GM19324 (cell line): ENCODE measurements around the gene PCDH12.

Experiments
- ATAC-seq: cut with Tn5 transposase; IDR thresholded peaks from one replicate; pipeline ENCODE4 v1.9.1; 2021; ENCODE audit warnings: mild to moderate bottlenecking, moderate library complexity; ENCODE audit not compliant: unreplicated experiment, low FRiP score

PCDH12 gene

GRCh38 chr5:141913560-141914198 is 44.3 kb downstream of the PCDH12 start:
- ATAC-seq: no peak

- ATAC-seq: no peak
Measured at GRCh38 chr5:141910271-141910673, 47.7 kb downstream of the PCDH12 start.

- ATAC-seq: no peak
Measured at GRCh38 chr5:141909212-141909611, 48.8 kb downstream of the PCDH12 start.

DNA sequence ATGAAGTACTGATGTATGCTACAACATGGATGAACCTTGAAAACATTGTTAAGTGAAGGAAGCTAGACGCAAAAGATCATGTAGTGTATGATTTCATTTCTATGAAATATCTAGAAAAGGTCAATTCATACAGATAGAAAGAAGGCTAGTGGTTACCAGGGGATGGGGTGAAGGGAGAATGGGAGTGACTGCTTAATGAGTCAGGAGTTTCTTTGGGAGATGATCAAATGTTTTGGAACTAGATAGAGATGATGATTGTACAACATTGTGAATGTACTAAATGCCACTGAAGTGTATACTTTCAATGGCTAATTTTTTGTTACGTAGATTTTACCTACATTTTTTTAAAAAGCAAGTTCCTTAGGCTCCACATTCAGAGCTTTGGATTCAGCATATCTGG is 49.2 kb downstream of the PCDH12 start:
- no peak for ATAC-seq

DNA sequence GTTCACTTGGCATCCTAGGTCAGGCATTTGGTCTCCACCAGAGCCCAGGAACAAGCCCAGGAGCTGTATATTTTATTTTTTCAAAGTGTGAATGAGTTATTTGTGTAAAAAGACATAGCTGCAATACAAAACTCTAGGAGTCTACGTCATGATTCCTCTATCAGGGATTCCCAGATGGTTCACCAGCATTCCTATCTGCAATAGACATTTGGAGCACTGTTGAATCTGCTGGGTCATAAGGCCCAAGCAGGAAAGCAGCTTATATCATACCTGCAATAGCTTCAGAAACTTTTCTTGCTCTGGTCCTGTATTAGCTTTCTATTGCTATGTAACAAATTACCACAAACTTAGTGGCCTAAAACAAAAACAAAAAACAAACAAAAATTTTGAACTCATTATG is 51.0 kb downstream of the PCDH12 start:
- no peak for ATAC-seq

DNA sequence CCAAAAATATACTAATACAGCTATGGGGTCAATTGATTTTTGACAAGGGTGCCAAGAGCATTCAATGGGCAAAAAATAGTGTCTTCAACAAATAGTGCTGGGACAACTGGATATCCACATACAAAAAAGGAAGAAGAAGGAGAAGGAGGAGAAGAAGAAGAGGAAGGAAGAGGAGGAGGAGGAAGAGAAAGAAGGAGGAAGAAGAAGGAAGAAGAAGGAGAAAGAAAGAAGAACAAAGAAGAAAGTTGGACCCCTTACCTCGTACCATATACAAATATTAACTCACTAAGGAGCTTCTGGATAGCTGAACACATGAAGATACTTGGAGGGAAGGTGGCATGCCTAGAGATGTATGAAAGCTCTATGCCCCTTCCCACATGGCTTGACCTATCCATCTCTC is 51.5 kb downstream of the PCDH12 start:
- no peak for ATAC-seq

DNA sequence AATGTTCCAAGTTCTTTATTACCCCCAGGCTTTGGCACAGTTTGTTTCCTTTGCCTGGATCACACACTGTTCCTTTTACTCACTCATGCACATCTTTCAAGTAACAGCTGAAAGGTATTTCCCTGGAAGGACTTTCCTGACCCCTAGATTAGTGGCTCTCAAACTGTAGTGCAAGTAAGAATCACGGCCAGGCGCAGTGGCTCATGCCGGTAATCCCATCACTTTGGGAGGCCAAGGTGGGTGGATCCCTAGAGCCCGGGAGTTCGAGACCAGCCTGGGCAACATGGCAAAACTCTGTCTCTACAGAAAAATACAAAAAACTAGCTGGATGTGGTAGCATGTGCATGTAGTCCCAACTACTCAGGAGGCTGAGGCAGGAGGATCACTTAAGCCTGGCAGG is 53.5 kb downstream of the PCDH12 start:
- no peak for ATAC-seq

- ATAC-seq: no peak
Measured at GRCh38 chr5:141903261-141903660, 54.7 kb downstream of the PCDH12 start.

DNA sequence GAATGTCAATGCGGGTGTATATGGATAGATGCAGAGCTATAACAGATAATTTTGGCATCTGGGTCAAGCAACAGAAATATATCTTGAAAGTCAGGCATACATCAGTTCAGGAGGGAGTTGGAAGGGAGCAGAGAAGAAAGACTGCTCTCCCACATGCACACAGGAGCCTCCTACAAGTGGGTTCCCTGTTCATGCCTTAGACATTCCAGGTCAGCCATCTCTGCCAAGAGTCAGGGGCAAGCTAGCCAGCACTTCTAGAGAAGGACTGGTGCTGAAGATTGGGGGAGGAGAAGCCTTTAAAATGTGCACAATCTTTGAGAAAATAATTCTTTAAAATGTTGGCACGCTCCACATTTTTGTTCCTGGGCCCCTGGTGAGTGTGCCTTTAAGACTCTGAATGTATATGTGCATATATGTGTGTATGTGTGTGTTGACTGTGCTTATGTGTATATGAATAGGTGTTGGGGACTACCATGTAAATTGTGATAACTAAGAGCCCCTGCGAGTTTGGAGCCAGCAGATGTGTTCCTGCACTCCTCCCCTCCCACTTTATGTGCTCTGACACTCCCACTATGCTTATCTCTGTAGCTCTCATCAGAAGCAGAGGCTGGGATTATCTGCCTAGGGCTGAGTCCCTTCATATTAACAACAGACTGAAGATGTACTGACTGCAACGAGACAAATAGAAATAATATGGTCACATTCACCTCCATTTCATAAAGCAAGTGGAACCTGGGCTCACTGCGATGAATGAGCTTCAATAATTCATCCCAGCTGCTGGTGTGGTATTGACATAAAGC is 55.8 kb downstream of the PCDH12 start:
- ATAC-seq: no peak

DNA sequence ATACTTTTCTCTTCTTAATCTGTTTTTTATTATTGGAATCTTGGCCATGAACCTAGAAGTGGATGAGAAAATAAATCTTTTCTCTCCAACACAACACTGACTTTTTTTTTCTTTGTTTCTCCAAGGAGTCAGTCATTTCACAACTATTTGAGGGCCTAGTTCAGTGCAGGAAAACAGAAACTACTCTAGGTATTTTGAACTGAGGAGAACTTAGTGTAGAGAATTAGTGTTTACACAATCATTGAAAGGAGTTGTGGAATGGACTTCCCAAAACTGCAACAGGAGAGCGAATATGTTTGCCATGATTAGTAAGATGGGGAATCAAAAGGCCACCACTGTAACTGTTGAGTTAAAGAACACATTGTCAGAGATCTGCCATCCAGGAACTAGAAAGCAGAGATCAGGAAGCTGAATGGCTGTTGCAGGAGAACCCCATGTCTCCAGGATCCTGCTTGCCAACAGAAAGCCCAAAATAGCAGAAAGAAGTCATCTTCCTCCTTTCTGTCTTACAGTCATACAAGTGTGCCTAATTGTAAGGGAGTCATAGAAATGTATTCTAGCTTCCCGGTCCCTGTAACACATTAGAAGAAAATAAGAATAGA is 59.5 kb downstream of the PCDH12 start:
- no peak for ATAC-seq

DNA sequence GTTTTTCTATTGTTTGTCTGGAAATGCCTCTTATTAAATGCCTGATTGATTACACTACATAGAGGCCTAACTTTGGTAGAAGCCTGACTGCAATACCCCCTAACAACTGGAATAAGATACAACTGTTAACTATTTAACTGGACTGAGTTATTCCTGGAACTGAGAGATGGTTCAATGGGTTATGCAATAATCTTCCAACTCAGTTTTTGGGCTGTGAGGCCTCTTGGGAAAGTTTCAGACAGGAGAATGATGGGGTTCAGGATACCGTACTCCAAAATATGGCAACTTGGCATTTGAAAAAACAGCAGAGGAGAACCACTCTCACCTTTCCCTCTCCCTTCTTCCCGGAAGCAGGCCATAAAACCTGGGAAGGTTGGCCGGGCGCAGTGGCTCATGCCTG is 60.6 kb downstream of the PCDH12 start:
- ATAC-seq: no peak
